Keratinocyte (primary cell): ENCODE results near the gene EEF2K. TPM values are rescaled to one million over a fixed set of nuclear protein-coding genes. Genes with fewer than 3 reads are reported as not detected.

ENCODE experiments used
- DNase-seq: peaks from one replicate; pipeline ENCODE4 v3.0.0-alpha.2; 2011; ENCODE audit warnings: low read depth, missing footprints, low spot score
- FAIRE-seq: peaks from 2 replicates; lab custom pipeline; 2011; peaks lifted over from hg19 to GRCh38; lab: Jason Lieb, UNC
- H2AFZ ChIP-seq: 2 replicates; pipeline ENCODE4 v1.6.0; 2012; ENCODE audit warnings: low read length, control low read depth, inconsistent platforms; ENCODE audit not compliant: control insufficient read depth
- H3K27ac ChIP-seq: 2 replicates; pipeline ENCODE4 v1.5.1; 2011; ENCODE audit warnings: low read length; ENCODE audit not compliant: control insufficient read depth, insufficient read depth
- H3K27me3 ChIP-seq: 3 replicates; pipeline ENCODE4 v1.6.0; 2011; ENCODE audit warnings: low read length; ENCODE audit not compliant: control insufficient read depth, insufficient read depth; ENCODE audit errors: extremely low read depth
- H3K36me3 ChIP-seq, 2 experiments: 2 replicates in 1 of 2; 3 replicates in 1 of 2; pipeline ENCODE4 v1.5.1; 2011; ENCODE audit warnings: low read length in 2 of 2, mild to moderate bottlenecking in 1 of 2; ENCODE audit not compliant: control insufficient read depth in 2 of 2, insufficient read depth in 2 of 2; ENCODE audit errors: extremely low read depth in 1 of 2
- H3K4me1 ChIP-seq: 3 replicates; pipeline ENCODE4 v1.5.1; 2011; ENCODE audit warnings: low read length; ENCODE audit not compliant: control insufficient read depth, insufficient read depth; ENCODE audit errors: extremely low read depth
- H3K4me2 ChIP-seq: 3 replicates; pipeline ENCODE4 v1.6.0; 2011; ENCODE audit warnings: low read depth, low read length; ENCODE audit not compliant: control insufficient read depth, insufficient read depth; ENCODE audit errors: extremely low read depth
- H3K4me3 ChIP-seq, 3 experiments: fragments of 200-600 bp in 1 of 3; sonication (generic) in 1 of 3; 2 replicates in 2 of 3; 3 replicates in 1 of 3; pipeline ENCODE4 v1.5.1; 2011 to 2016; ENCODE audit warnings: low read length in 3 of 3, mild to moderate bottlenecking in 3 of 3, control low read depth in 2 of 3, inconsistent platforms in 1 of 3, low read depth in 1 of 3, mixed read lengths in 1 of 3, mixed run types in 1 of 3, moderate library complexity in 1 of 3; ENCODE audit not compliant: control insufficient read depth in 2 of 3, insufficient read depth in 2 of 3; ENCODE audit errors: extremely low read depth in 1 of 3
- H3K79me2 ChIP-seq: 2 replicates; pipeline ENCODE4 v1.6.0; 2012; ENCODE audit warnings: low read length; ENCODE audit not compliant: control insufficient read depth, insufficient read depth
- H3K9ac ChIP-seq: 3 replicates; pipeline ENCODE4 v1.6.0; 2011; ENCODE audit warnings: low read length; ENCODE audit not compliant: control insufficient read depth, insufficient read depth; ENCODE audit errors: extremely low read depth
- H3K9me1 ChIP-seq: 3 replicates; pipeline ENCODE4 v1.6.0; 2011; ENCODE audit warnings: low read length; ENCODE audit not compliant: control insufficient read depth, insufficient read depth; ENCODE audit errors: extremely low read depth
- H3K9me3 ChIP-seq: 2 replicates; pipeline ENCODE4 v1.5.1; 2012; ENCODE audit warnings: low read depth, low read length; ENCODE audit not compliant: control insufficient read depth
- H4K20me1 ChIP-seq: 3 replicates; pipeline ENCODE4 v1.6.0; 2011; ENCODE audit warnings: low read length; ENCODE audit not compliant: control insufficient read depth, insufficient read depth; ENCODE audit errors: extremely low read depth
- EZH2 ChIP-seq: IDR thresholded peaks from one replicate; pipeline ENCODE4 v1.6.1; 2012; ENCODE audit warnings: inconsistent platforms, mild to moderate bottlenecking, low read length, moderate library complexity
- dilution Hi-C: fragments of 300-500 bp; cut with MboI; formaldehyde crosslinking; loops from one replicate; pipeline ENCODE4 v1.7.0; 2020; ENCODE audit warnings: low sequenced_read_pairs; ENCODE audit not compliant: extremely low pct_ligation_motif_present
- polyA plus RNA-seq, 5 experiments: library from polyadenylated mRNA; depleted of rRNA in 3 of 5; stranded (reverse) in 3 of 5; stranded (forward) in 1 of 5; unstranded in 1 of 5; fragments of >200 nt; gene quantifications; 1 replicate in 1 of 5; 2 replicates in 3 of 5; 3 replicates in 1 of 5; pipeline versions ENCODE4 v1.2.1 to v1.2.3, GENCODE V29; 2011 to 2012; ENCODE audit warnings: missing spikeins in 2 of 5, low read depth in 1 of 5, low replicate concordance in 1 of 5
- TF ChIP-seq, protein P1 (sequence below), 3 experiments: IDR thresholded peaks in 1 of 3; conservative IDR thresholded peaks in 1 of 3; optimal IDR thresholded peaks in 1 of 3; 2 replicates in 2 of 3; 3 replicates in 1 of 3; pipeline versions ENCODE3 to v1.5.1; 2011; ENCODE audit warnings: low read length in 3 of 3, mild to moderate bottlenecking in 3 of 3, moderate library complexity in 2 of 3, control low read depth in 1 of 3, inconsistent platforms in 1 of 3; ENCODE audit not compliant: insufficient read depth in 2 of 3; ENCODE audit errors: extremely low read depth in 1 of 3

The EEF2K gene
- polyA plus RNA-seq, 1 donor (not counting 4 experiments of a cell fraction or from before 2014, with no cell fraction given), result 7.3 TPM

DNA sequence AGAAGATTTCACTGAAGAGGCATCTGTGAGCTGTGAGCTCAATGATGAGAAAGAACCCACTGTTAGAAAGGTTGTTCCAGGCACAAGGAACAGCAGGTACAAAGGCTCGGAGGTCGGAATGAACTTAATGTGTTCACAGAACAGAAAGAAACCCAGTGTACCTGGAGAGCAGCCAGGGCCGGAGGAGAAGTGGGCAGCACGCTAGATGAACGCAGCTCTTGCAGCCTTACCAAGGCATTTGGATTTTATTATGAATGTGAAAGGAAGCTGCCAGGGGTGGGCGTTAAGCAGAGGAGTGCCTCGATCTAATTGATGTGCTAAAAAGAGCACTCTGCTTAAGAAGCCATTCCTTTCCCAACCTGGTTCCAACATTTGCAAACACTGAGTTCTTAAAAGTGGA, 19.0 kb downstream of the EEF2K start:
- peaks cover 5% of the 10 kb centered on the region for H3K79me2 ChIP-seq
- dilution Hi-C loops, result no loop called here

DNA sequence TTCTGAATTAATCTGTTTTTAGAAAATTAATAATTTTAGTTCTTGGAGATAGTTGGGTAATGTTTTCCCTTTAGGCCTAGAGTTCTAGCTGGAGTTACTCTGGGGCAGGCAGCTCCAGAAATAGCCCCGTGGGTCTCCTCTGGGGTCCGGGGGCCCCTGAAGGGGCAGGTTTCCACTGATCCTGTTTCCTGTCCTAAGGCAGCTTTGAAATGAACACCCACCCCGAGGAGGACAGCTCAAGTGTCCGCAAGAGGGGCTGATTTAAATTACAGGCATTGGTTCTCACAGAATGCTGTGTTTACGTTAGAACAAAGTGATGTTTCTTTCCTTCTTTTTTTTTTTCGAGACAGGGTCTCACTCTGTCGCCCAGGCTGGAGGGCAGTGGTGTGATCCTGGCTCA, 23.8 kb downstream of the EEF2K start:
- Histone ChIP-seq H3K27ac (no peak overlapping the region), H3K4me3 (no peak overlapping the region), H3K36me3 (peaks cover 2% of the 10 kb centered on the region in 2 experiments), H3K4me2 (no peak overlapping the region), H2AFZ (no peak overlapping the region), H3K9me3 (no peaks in the 10 kb centered on the region), H3K9me1 (no peaks in the 10 kb centered on the region), H3K27me3 (no peaks in the 10 kb centered on the region), H3K79me2 (peaks cover 3% of the 10 kb centered on the region), H3K9ac (no peak overlapping the region), H4K20me1 (no peaks in the 10 kb centered on the region), H3K4me1 (peaks cover 16% of the 10 kb centered on the region)
- dilution Hi-C loops, result no loop called here
- DNase-seq (no peak), FAIRE-seq (no peak)
- TF ChIP-seq EZH2, result no peak
- TF ChIP-seq, protein P1, sequence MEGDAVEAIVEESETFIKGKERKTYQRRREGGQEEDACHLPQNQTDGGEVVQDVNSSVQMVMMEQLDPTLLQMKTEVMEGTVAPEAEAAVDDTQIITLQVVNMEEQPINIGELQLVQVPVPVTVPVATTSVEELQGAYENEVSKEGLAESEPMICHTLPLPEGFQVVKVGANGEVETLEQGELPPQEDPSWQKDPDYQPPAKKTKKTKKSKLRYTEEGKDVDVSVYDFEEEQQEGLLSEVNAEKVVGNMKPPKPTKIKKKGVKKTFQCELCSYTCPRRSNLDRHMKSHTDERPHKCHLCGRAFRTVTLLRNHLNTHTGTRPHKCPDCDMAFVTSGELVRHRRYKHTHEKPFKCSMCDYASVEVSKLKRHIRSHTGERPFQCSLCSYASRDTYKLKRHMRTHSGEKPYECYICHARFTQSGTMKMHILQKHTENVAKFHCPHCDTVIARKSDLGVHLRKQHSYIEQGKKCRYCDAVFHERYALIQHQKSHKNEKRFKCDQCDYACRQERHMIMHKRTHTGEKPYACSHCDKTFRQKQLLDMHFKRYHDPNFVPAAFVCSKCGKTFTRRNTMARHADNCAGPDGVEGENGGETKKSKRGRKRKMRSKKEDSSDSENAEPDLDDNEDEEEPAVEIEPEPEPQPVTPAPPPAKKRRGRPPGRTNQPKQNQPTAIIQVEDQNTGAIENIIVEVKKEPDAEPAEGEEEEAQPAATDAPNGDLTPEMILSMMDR (optimal IDR thresholded peaks at IDR 0.05 in 1 of 3, IDR thresholded peaks at IDR 0.05 in 1 of 3, conservative IDR thresholded peaks at IDR 0.05 in 1 of 3; ENCODE audit: extremely low read depth in 1 of 3, insufficient read depth in 2 of 3, low read length in 3 of 3), result no peak

More for the DNA sequence above, 19.0 kb downstream of the EEF2K start:
- peaks cover 3% of the 10 kb centered on the region for H3K4me1 ChIP-seq
- H3K4me2 ChIP-seq, result no peak overlapping the region
- TF ChIP-seq, protein P1 (optimal IDR thresholded peaks at IDR 0.05 in 1 of 3, IDR thresholded peaks at IDR 0.05 in 1 of 3, conservative IDR thresholded peaks at IDR 0.05 in 1 of 3; ENCODE audit: extremely low read depth in 1 of 3, insufficient read depth in 2 of 3, low read length in 3 of 3), result no peak
- TF ChIP-seq EZH2, result no peak
- no peak overlapping the region for H3K4me3 ChIP-seq
- FAIRE-seq, result no peak
- no peaks in the 10 kb centered on the region for H4K20me1 ChIP-seq
- no peak overlapping the region for H3K27ac ChIP-seq
- no peaks in the 10 kb centered on the region for H3K9me3 ChIP-seq
- H3K9ac ChIP-seq, result no peak overlapping the region
- peaks cover 2 to 3% of the 10 kb centered on the region in 2 experiments for H3K36me3 ChIP-seq
- H3K27me3 ChIP-seq, result no peaks in the 10 kb centered on the region
- DNase-seq, result no peak
- H3K9me1 ChIP-seq, result no peaks in the 10 kb centered on the region
- no peak overlapping the region for H2AFZ ChIP-seq
